GM10248 (cell line): ENCODE data around the gene STARD5.

Experiments
- CTCF ChIA-PET: fragments of 300-600 bp; sonication (Branson Sonifier 250); formaldehyde crosslinking; extraction: SDS; loops from one replicate; lab custom pipeline; 2021; ENCODE audit warnings: antibody characterized with exemption; lab: Yijun Ruan, JAX
- POLR2A ChIA-PET: fragments of 350-650 bp; sonication (Branson Sonifier 250); formaldehyde crosslinking; extraction: SDS; loops from one replicate; lab custom pipeline; 2020; ENCODE audit warnings: antibody characterized with exemption; lab: Yijun Ruan, JAX
- DNase-seq: peaks from one replicate; pipeline ENCODE4 v3.0.0; 2012; ENCODE audit errors: extremely low spot score
- CTCF ChIP-seq: IDR thresholded peaks from 2 replicates; pipeline ENCODE4 v1.5.1; 2012; ENCODE audit warnings: mild to moderate bottlenecking, low read depth; ENCODE audit errors: extremely low read depth, missing control alignments, control extremely low read depth

STARD5 gene

GRCh38 chr15:81299156-81299555, 24.8 kb downstream of the STARD5 start:
- no peak for DNase-seq
- ChIA-PET POLR2A (interaction anchor here (1.1 kb wide), 1 partner anchor 25 kb away, joined by 4 read pairs; the partner anchor contains the start of gene STARD5), CTCF (interaction anchor here (1.0 to 5.8 kb wide), 7 partner anchors 7 to 33 kb away, joined by 3 to 41 read pairs (median 5); no protein-coding TSS in a partner anchor)
- no peak for TF ChIP-seq CTCF

- no peak for DNase-seq
- ChIA-PET CTCF (interaction anchor here (1.0 to 5.8 kb wide), 5 partner anchors 12 to 33 kb away, joined by 3 to 41 read pairs (median 5); no protein-coding TSS in a partner anchor), POLR2A (interaction anchor here (1.1 kb wide), 1 partner anchor 25 kb away, joined by 4 read pairs; the partner anchor contains the start of gene STARD5)
- no peak for TF ChIP-seq CTCF
Measured at GRCh38 chr15:81298611-81299010, 25.3 kb downstream of the STARD5 start.

GRCh38 chr15:81297603-81298575, 26.1 kb downstream of the STARD5 start:
- ChIA-PET CTCF (interaction anchor here (1.4 to 5.8 kb wide), 4 partner anchors 10 to 32 kb away, joined by 5 to 41 read pairs (median 12); no protein-coding TSS in a partner anchor), POLR2A (interaction anchor here (1.2 kb wide), 1 partner anchor 26 kb away, joined by 4 read pairs; the partner anchor contains the start of gene STARD5)
- TF ChIP-seq CTCF = no peak
- DNase-seq = no peak

GRCh38 chr15:81297147-81297572, 26.8 kb downstream of the STARD5 start:
- no peak for DNase-seq
- TF ChIP-seq CTCF = no peak
- POLR2A ChIA-PET = interaction anchor here (0.9 to 1.2 kb wide), 2 partner anchors 12 to 27 kb away, joined by 3 to 4 read pairs; partner anchors contain the start of gene STARD5

GRCh38 chr15:81296673-81297072, 27.3 kb downstream of the STARD5 start:
- ChIA-PET CTCF (interaction anchor here (0.7 to 7.9 kb wide), 6 partner anchors 9 to 30 kb away, joined by 3 to 73 read pairs (median 9); no protein-coding TSS in a partner anchor), POLR2A (interaction anchor here (0.9 to 1.2 kb wide), 3 partner anchors 12 to 27 kb away, joined by 3 to 4 read pairs (median 3); partner anchors contain the start of gene STARD5)
- peak; percentile 67 for DNase-seq
- TF ChIP-seq CTCF = no peak

More at GRCh38 chr15:81297147-81297572, 26.8 kb downstream of the STARD5 start:
- CTCF ChIA-PET = interaction anchor here (1.5 to 7.9 kb wide), 4 partner anchors 11 to 31 kb away, joined by 5 to 73 read pairs (median 16); no protein-coding TSS in a partner anchor

- no peak for DNase-seq
- ChIA-PET POLR2A (interaction anchor here (0.9 to 1.1 kb wide), 2 partner anchors 13 to 28 kb away, joined by 3 read pairs; partner anchors contain the start of gene STARD5), CTCF (interaction anchor here (0.7 to 7.9 kb wide), 9 partner anchors 9 to 30 kb away, joined by 3 to 73 read pairs (median 5); partner anchors contain the start of gene STARD5)
- no peak for TF ChIP-seq CTCF
Measured at GRCh38 chr15:81296186-81296585, 27.8 kb downstream of the STARD5 start.
